HG03439 (cell line): Measurements from ENCODE around the gene CPNE7.
"Not testable (repeated sequence)": the region's sequence is repeated elsewhere in the genome, so short reads cannot be mapped to it uniquely, and the experiment has no call there.

ENCODE experiments used
- ATAC-seq: cut with Tn5 transposase; IDR thresholded peaks from one replicate; pipeline ENCODE4 v1.9.1; 2021; ENCODE audit warnings: mild to moderate bottlenecking, moderate library complexity; ENCODE audit not compliant: unreplicated experiment

Gene CPNE7

GRCh38 chr16:89565506-89566372 lies 9.8 kb upstream of the CPNE7 start:
- no peak for ATAC-seq

- no peak for ATAC-seq
Observed at GRCh38 chr16:89567656-89568594, 7.6 kb upstream of the CPNE7 start.

- ATAC-seq = no peak
Observed at GRCh38 chr16:89569506-89570341, 5.8 kb upstream of the CPNE7 start.

- no peak for ATAC-seq
Observed at GRCh38 chr16:89570342-89570923, 5.1 kb upstream of the CPNE7 start.

- not testable (repeated sequence) for ATAC-seq
Observed at GRCh38 chr16:89570983-89571598, 4.5 kb upstream of the CPNE7 start.

- ATAC-seq = no peak
Observed at GRCh38 chr16:89571636-89572035, 3.9 kb upstream of the CPNE7 start.

GRCh38 chr16:89572073-89572484 lies 3.5 kb upstream of the CPNE7 start:
- no peak for ATAC-seq

GRCh38 chr16:89572485-89573205 lies 2.9 kb upstream of the CPNE7 start:
- no peak for ATAC-seq

- ATAC-seq = no peak
Observed at GRCh38 chr16:89573826-89574680, 1.5 kb upstream of the CPNE7 start.

- ATAC-seq = no peak
Observed at GRCh38 chr16:89574681-89575246, 794 bp upstream of the CPNE7 start.

GRCh38 chr16:89576153-89577054 lies 846 bp downstream of the CPNE7 start:
- ATAC-seq = no peak

- ATAC-seq = no peak
Observed at GRCh38 chr16:89577055-89577759, 1.6 kb downstream of the CPNE7 start.

- ATAC-seq = no peak
Observed at GRCh38 chr16:89579351-89579750, 3.8 kb downstream of the CPNE7 start.

GRCh38 chr16:89581045-89581695 lies 5.6 kb downstream of the CPNE7 start:
- ATAC-seq = no peak

GRCh38 chr16:89581861-89582563 lies 6.5 kb downstream of the CPNE7 start:
- ATAC-seq = no peak
